ENCODE measurements around the gene PTOV1. TPM values are rescaled to one million over a fixed set of nuclear protein-coding genes. Genes with fewer than 3 reads are reported as not detected.

Gene PTOV1
- total and polyA plus RNA-seq, 4 donors = 38.0 to 52.3 (median 41.3) TPM

- Histone ChIP-seq H3K9me3 (ENCODE audit: control insufficient read depth in 4 of 4, low read length in 3 of 4) (no peaks in the 10 kb centered on the region), H3K9ac (ENCODE audit: low read depth in 1 of 2, low read length in 2 of 2) (no peak overlapping the region), H3K4me3 (ENCODE audit: low read depth in 1 of 3, low read length in 3 of 3) (no peak overlapping the region), H3K27me3 (ENCODE audit: control insufficient read depth in 4 of 4, insufficient read depth in 4 of 4, low read length in 3 of 4) (no peaks in the 10 kb centered on the region), H3K36me3 (ENCODE audit: control insufficient read depth in 4 of 4, insufficient read depth in 3 of 4, low read depth in 1 of 4, low read length in 3 of 4) (peaks cover 4 to 57% (median 11%) of the 10 kb centered on the region in 4 donors), H3K4me1 (ENCODE audit: control insufficient read depth in 4 of 4, insufficient read depth in 4 of 4, low read length in 3 of 4) (peaks cover 12 to 21% (median 17%) of the 10 kb centered on the region in 4 donors), H3K27ac (ENCODE audit: low read depth in 1 of 2, low read length in 2 of 2) (no peak overlapping the region)
- TF ChIP-seq ATF3 (IDR thresholded peaks at IDR 0.05) (no peak), NR2F2 (IDR thresholded peaks at IDR 0.05) (no peak), FOXA2 (IDR thresholded peaks at IDR 0.05) (no peak), RXRA (IDR thresholded peaks at IDR 0.05) (no peak)
- 90% methylated on average over 60 of the region's 60 CpGs for WGBS
- DNase-seq (ENCODE audit: low spot score) = no peak
These were observed 10.8 kb downstream of the PTOV1 start for GRCh38 chr19:49861541-49862378.

- Histone ChIP-seq H3K36me3 (ENCODE audit: control insufficient read depth in 4 of 4, insufficient read depth in 3 of 4, low read depth in 1 of 4, low read length in 3 of 4) (peaks cover 4 to 50% (median 9%) of the 10 kb centered on the region in 4 donors), H3K4me1 (ENCODE audit: control insufficient read depth in 4 of 4, insufficient read depth in 4 of 4, low read length in 3 of 4) (peaks cover 12 to 23% (median 19%) of the 10 kb centered on the region in 4 donors), H3K9ac (ENCODE audit: low read depth in 1 of 2, low read length in 2 of 2) (no peak overlapping the region), H3K9me3 (ENCODE audit: control insufficient read depth in 4 of 4, low read length in 3 of 4) (no peaks in the 10 kb centered on the region), H3K27me3 (ENCODE audit: control insufficient read depth in 4 of 4, insufficient read depth in 4 of 4, low read length in 3 of 4) (no peaks in the 10 kb centered on the region), H3K27ac (ENCODE audit: low read depth in 1 of 2, low read length in 2 of 2) (no peak overlapping the region), H3K4me3 (ENCODE audit: low read depth in 1 of 3, low read length in 3 of 3) (no peak overlapping the region)
- no peak for DNase-seq (ENCODE audit: low spot score)
- 89% methylated on average over 49 of the region's 49 CpGs for WGBS
- TF ChIP-seq FOXA1 (IDR thresholded peaks at IDR 0.05) (no peak), ZBTB33 (IDR thresholded peaks at IDR 0.05) (no peak), HNF4A (conservative IDR thresholded peaks at IDR 0.05) (no peak), TAF1 (conservative IDR thresholded peaks at IDR 0.05) (no peak), GABPA (IDR thresholded peaks at IDR 0.05 in 1 of 2, conservative IDR thresholded peaks at IDR 0.05 in 1 of 2) (no peak), SP1 (IDR thresholded peaks at IDR 0.05) (no peak), EGR1 (IDR thresholded peaks at IDR 0.05; ENCODE audit: low read depth in 2 of 2) (no peak), FOXA2 (IDR thresholded peaks at IDR 0.05) (no peak), RAD21 (IDR thresholded peaks at IDR 0.05) (no peak), JUND (IDR thresholded peaks at IDR 0.05) (no peak), HNF4G (IDR thresholded peaks at IDR 0.05) (no peak), RXRA (IDR thresholded peaks at IDR 0.05) (no peak), YY1 (IDR thresholded peaks at IDR 0.05) (no peak), CTCF (IDR thresholded peaks at IDR 0.05; ENCODE audit: low read depth, low read length, missing input control) (no peak), NR2F2 (IDR thresholded peaks at IDR 0.05) (no peak), ATF3 (IDR thresholded peaks at IDR 0.05) (no peak)
These were observed 11.7 kb downstream of the PTOV1 start for GRCh38 chr19:49862391-49863253.
